ENCODE data around the gene TLE3. TPM values are rescaled to one million over a fixed set of nuclear protein-coding genes. Genes with fewer than 3 reads are reported as not detected.

The TLE3 gene
- total and polyA plus RNA-seq, 2 of the 4 experiments (the other 2 are of a cell fraction), result 6.5 to 16.3 TPM

GRCh38 chr15:70083418-70083817, 14.3 kb downstream of the TLE3 start:
- no peaks in the 10 kb centered on the region for H3K9me3 ChIP-seq (ENCODE audit: control insufficient read depth, insufficient read depth, low read length)
- H2AFZ ChIP-seq (replicated peaks; ENCODE audit: low read length, poor library complexity), result no peak overlapping the region
- no peak overlapping the region for H2BK5ac ChIP-seq (ENCODE audit: low read depth, low read length, poor library complexity, severe bottlenecking)
- CTCF ChIA-PET, result no interaction called here
- peaks cover 79% of the 10 kb centered on the region for H4K20me1 ChIP-seq (ENCODE audit: insufficient read depth, low read length)
- no peak overlapping the region for H3K4me2 ChIP-seq (ENCODE audit: low read depth, low read length)
- POLR2A ChIA-PET (ENCODE audit: unreplicated experiment), result no interaction called here
- H2BK20ac ChIP-seq (ENCODE audit: low read depth, low read length), result no peak overlapping the region
- H3K14ac ChIP-seq (replicated peaks; ENCODE audit: low read depth, low read length), result no peak overlapping the region
- WGBS, 2 experiments (ENCODE audit: extremely low coverage in 2 of 2, insufficient read length in 1 of 2), result no CpG with 5 or more reads among the region's 1 CpG
- H3K9me1 ChIP-seq (ENCODE audit: insufficient read depth, low read length), result peaks cover 17% of the 10 kb centered on the region
- TF ChIP-seq RAD21 (IDR thresholded peaks at IDR 0.05; ENCODE audit: low read length), result no peak
- no peak for TF ChIP-seq CEBPB (IDR thresholded peaks at IDR 0.05; ENCODE audit: low read depth, low read length)
- no peak for TF ChIP-seq RFX5 (IDR thresholded peaks at IDR 0.05; ENCODE audit: low read depth, low read length)
- TF ChIP-seq RCOR1 (IDR thresholded peaks at IDR 0.05; ENCODE audit: insufficient replicate concordance, low read length), result no peak
- no peak for TF ChIP-seq SMC3 (IDR thresholded peaks at IDR 0.05; ENCODE audit: low read depth, low read length)
- no peak for TF ChIP-seq POLR2A (IDR thresholded peaks at IDR 0.05; ENCODE audit: low read depth, low read length)
- no peak for TF ChIP-seq NFE2L2 (IDR thresholded peaks at IDR 0.05; ENCODE audit: low read depth, low read length)
- no peak for TF ChIP-seq CTCF (conservative IDR thresholded peaks at IDR 0.05; ENCODE audit: low read depth, low read length)
- no peak for TF ChIP-seq CHD1 (IDR thresholded peaks at IDR 0.05; ENCODE audit: low read depth, low read length)
- TF ChIP-seq MXI1 (IDR thresholded peaks at IDR 0.05; ENCODE audit: borderline replicate concordance, low read depth, low read length), result no peak
- TF ChIP-seq MAFK (IDR thresholded peaks at IDR 0.05; ENCODE audit: low read depth, low read length), result no peak
- TF ChIP-seq MAZ (IDR thresholded peaks at IDR 0.05; ENCODE audit: borderline replicate concordance, low read depth, low read length), result no peak
- H2AK9ac ChIP-seq (replicated peaks; ENCODE audit: low read depth, low read length, poor library complexity), result no peak overlapping the region
- no peak overlapping the region for H4K5ac ChIP-seq (ENCODE audit: low read depth, low read length)
- no TSS peak for BruUV-seq (replicated peaks)
- no peak overlapping the region for H3K4me3 ChIP-seq (ENCODE audit: insufficient read depth, low read depth, low read length)
- dilution Hi-C loops (cut with HindIII; ENCODE audit: low sequenced_read_pairs, unreplicated experiment), result no loop called here
- H3K27ac ChIP-seq (ENCODE audit: insufficient read depth, low read length), result no peak overlapping the region
- in situ Hi-C loops (cut with MboI; ENCODE audit: low sequenced_read_pairs), result loop anchor here (25.0 kb wide), 1 partner anchor 404 kb away; no protein-coding TSS in a partner anchor
- ATAC-seq (ENCODE audit: low read depth) (no peak), DNase-seq (no peak)
- H3K4me1 ChIP-seq (ENCODE audit: control insufficient read depth, insufficient read depth, low read length), result peaks cover 6% of the 10 kb centered on the region
- no peak overlapping the region for H3K23ac ChIP-seq (ENCODE audit: low read depth, low read length)
- no peak overlapping the region for H3K56ac ChIP-seq (ENCODE audit: extremely low read depth, insufficient read depth, low read length)
- no peak overlapping the region for H3K4ac ChIP-seq (ENCODE audit: low read depth, low read length)
- no peak overlapping the region for H4K91ac ChIP-seq (ENCODE audit: insufficient read depth, low read depth, low read length)
- H2BK120ac ChIP-seq (ENCODE audit: low read depth, low read length), result no peak overlapping the region
- no peak overlapping the region for H2AK5ac ChIP-seq (ENCODE audit: low read depth, low read length)
- peaks cover 40 to 84% of the 10 kb centered on the region in 2 experiments for H3K79me1 ChIP-seq (ENCODE audit: low read depth in 1 of 2, low read length in 2 of 2)
- no peak overlapping the region for H3K18ac ChIP-seq (ENCODE audit: low read depth, low read length)
- H3K36me3 ChIP-seq (ENCODE audit: control insufficient read depth, insufficient read depth, low read length), result peaks cover 67% of the 10 kb centered on the region
- intact Hi-C loops (cut with micrococcal nuclease), result no loop called here
- H3K27me3 ChIP-seq (ENCODE audit: control insufficient read depth, insufficient read depth, low read length), result no peaks in the 10 kb centered on the region
- no peak overlapping the region for H4K8ac ChIP-seq (ENCODE audit: low read depth in 2 of 2, low read length in 2 of 2)
- no peak overlapping the region for H2BK15ac ChIP-seq (ENCODE audit: low read depth, low read length)
- H3K9ac ChIP-seq (ENCODE audit: low read depth, low read length), result no peak overlapping the region
